Parathyroid adenoma (tissue), 2 donors: Measurements from ENCODE around the gene LLCFC1.
A peak's percentile ranks its signal among the peaks of the same experiment; 100 is the strongest.

ENCODE experiments used
- H2AFZ ChIP-seq: fragments of 300-600 bp; sonication (generic); one replicate; pipeline ENCODE4 v1.7.0; 2017; ENCODE audit warnings: antibody characterized with exemption, mild to moderate bottlenecking
- H3K27ac ChIP-seq: fragments of 300-600 bp; sonication (generic); one replicate; pipeline ENCODE4 v1.7.0; 2017
- H3K27me3 ChIP-seq: fragments of 300-600 bp; sonication (generic); one replicate; pipeline ENCODE4 v1.7.0; 2017; ENCODE audit warnings: low read length; ENCODE audit not compliant: control insufficient read depth, insufficient read depth
- H3K36me3 ChIP-seq: fragments of 300-600 bp; sonication (generic); one replicate; pipeline ENCODE4 v1.7.0; 2017; ENCODE audit warnings: low read length; ENCODE audit not compliant: control insufficient read depth, insufficient read depth
- H3K4me1 ChIP-seq: fragments of 300-600 bp; sonication (generic); one replicate; pipeline ENCODE4 v1.7.0; 2017; ENCODE audit warnings: control low read depth
- H3K4me2 ChIP-seq: fragments of 300-600 bp; sonication (generic); one replicate; pipeline ENCODE4 v1.7.0; 2017; ENCODE audit warnings: low read length
- H3K4me3 ChIP-seq: fragments of 300-600 bp; sonication (generic); one replicate; pipeline ENCODE4 v1.7.0; 2017; ENCODE audit warnings: low read depth, low read length
- H3K79me2 ChIP-seq: fragments of 300-600 bp; sonication (generic); one replicate; pipeline ENCODE4 v1.7.0; 2017; ENCODE audit warnings: control low read depth
- H3K9ac ChIP-seq: fragments of 300-600 bp; sonication (generic); one replicate; pipeline ENCODE4 v1.7.0; 2017; ENCODE audit warnings: mild to moderate bottlenecking
- H3K9me3 ChIP-seq: fragments of 300-600 bp; sonication (generic); one replicate; pipeline ENCODE4 v1.7.0; 2017; ENCODE audit warnings: low read length; ENCODE audit not compliant: control insufficient read depth
- TF ChIP-seq, protein P1 (sequence below): fragments of 300-600 bp; sonication (generic); IDR thresholded peaks from one replicate; pipeline ENCODE4 v1.7.0; 2017; ENCODE audit warnings: antibody characterized with exemption, mild to moderate bottlenecking
- donor health status: primary hyperparathyroidism.

Gene LLCFC1

DNA sequence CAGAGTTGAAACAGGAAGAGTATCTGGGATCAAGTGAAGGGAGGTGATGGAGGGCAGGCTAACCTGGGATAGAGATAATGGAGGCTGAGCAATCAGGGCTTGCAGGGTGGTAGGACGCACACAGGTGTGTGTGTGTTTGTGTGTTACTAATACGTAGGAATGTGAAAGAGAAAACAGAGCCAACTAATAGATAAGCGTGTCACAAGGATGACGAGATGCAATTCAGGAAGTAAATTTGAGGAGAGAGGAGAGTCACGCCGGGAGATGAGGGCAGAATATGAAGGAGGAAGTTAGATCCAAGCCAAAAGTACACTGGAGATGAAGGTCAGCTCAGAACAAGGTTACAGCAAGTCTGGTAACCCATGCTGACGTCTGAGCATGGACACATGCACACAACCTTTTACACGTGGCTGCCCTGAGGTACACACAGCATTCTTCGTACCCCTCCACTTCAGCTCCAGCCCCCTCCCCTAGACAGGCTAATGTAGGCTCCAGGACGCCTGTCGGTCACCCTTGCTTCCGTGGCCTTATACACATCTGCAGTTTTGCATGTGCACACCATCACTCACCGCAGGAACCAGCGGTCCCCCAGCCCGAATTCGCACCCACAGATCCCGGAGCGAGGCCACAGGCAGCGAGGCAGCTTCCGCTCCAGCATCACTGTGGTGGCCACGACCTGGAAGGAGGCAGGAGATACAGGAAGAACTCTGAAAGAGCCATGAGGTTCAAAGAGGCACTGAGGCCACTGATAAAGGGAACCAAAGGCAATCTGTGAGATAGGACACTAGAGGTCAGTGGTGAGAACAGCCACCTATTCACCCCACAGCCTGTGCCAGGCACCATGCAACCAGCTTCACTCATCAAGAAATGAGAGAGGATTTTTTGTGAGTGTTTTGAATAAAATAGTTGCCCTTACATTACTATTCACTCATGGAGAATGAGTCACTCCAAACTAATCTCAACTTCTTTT, 30.1 kb upstream of the LLCFC1 start:
- H3K4me3 ChIP-seq, result no peak overlapping the region
- no peaks in the 10 kb centered on the region for H3K79me2 ChIP-seq
- no peaks in the 10 kb centered on the region for H3K4me1 ChIP-seq
- no peak overlapping the region for H2AFZ ChIP-seq
- no peak overlapping the region for H3K27ac ChIP-seq
- no peaks in the 10 kb centered on the region for H3K27me3 ChIP-seq
- H3K36me3 ChIP-seq, result no peaks in the 10 kb centered on the region
- H3K9ac ChIP-seq, result no peak overlapping the region
- TF ChIP-seq, protein P1, sequence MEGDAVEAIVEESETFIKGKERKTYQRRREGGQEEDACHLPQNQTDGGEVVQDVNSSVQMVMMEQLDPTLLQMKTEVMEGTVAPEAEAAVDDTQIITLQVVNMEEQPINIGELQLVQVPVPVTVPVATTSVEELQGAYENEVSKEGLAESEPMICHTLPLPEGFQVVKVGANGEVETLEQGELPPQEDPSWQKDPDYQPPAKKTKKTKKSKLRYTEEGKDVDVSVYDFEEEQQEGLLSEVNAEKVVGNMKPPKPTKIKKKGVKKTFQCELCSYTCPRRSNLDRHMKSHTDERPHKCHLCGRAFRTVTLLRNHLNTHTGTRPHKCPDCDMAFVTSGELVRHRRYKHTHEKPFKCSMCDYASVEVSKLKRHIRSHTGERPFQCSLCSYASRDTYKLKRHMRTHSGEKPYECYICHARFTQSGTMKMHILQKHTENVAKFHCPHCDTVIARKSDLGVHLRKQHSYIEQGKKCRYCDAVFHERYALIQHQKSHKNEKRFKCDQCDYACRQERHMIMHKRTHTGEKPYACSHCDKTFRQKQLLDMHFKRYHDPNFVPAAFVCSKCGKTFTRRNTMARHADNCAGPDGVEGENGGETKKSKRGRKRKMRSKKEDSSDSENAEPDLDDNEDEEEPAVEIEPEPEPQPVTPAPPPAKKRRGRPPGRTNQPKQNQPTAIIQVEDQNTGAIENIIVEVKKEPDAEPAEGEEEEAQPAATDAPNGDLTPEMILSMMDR, result peak; percentile 58
- H3K9me3 ChIP-seq, result no peaks in the 10 kb centered on the region
- H3K4me2 ChIP-seq, result no peak overlapping the region

DNA sequence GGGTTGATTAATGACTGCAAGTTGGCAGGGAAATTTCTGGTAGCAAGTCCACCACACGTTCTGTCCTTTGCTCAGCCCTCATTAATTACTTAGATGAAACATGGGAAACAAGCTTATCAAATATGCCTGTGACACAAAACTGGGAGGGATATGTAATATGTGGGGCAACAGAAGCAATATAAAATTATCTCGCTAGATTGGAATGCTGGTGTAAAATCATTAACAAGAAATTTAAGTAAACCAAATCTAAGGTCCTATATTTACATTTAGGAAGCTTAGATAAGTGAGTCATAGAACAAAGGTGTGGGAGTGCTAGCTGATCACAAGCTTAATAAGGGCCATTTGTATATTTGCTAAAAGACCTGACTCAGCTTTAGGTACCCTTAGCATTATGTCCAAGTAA, 29.3 kb upstream of the LLCFC1 start:
- TF ChIP-seq, protein P1, result no peak
- no peak overlapping the region for H3K4me2 ChIP-seq
- no peak overlapping the region for H3K4me3 ChIP-seq
- H3K4me1 ChIP-seq, result no peaks in the 10 kb centered on the region
- no peaks in the 10 kb centered on the region for H3K9me3 ChIP-seq
- H3K36me3 ChIP-seq, result no peaks in the 10 kb centered on the region
- H3K79me2 ChIP-seq, result no peaks in the 10 kb centered on the region
- H2AFZ ChIP-seq, result no peak overlapping the region
- H3K27me3 ChIP-seq, result no peaks in the 10 kb centered on the region
- H3K27ac ChIP-seq, result no peak overlapping the region
- no peak overlapping the region for H3K9ac ChIP-seq

DNA sequence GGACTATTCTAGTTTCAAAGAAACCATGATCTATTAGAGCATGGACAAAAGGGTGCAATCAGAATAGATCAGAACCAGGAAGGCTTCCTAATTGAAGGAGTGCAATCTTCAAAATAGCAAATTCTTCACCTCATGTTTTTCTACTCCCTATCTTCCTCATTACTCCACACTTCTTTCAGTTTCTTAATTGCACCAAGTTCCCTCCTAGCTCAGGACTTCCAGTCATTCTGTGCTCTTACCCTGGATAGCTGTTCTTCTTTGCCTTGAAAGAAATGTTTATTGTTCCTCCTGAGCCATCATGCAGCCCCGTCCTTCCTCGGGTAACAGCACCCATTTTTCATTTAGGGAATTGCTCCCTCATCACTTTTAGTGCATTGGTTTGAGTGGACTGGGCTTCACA, 28.8 kb upstream of the LLCFC1 start:
- TF ChIP-seq, protein P1, result no peak
- H3K4me3 ChIP-seq, result no peak overlapping the region
- no peaks in the 10 kb centered on the region for H3K27me3 ChIP-seq
- no peaks in the 10 kb centered on the region for H3K36me3 ChIP-seq
- no peak overlapping the region for H3K27ac ChIP-seq
- no peak overlapping the region for H3K4me2 ChIP-seq
- H3K4me1 ChIP-seq, result no peaks in the 10 kb centered on the region
- H3K9ac ChIP-seq, result no peak overlapping the region
- no peak overlapping the region for H2AFZ ChIP-seq
- no peaks in the 10 kb centered on the region for H3K79me2 ChIP-seq
- no peaks in the 10 kb centered on the region for H3K9me3 ChIP-seq

DNA sequence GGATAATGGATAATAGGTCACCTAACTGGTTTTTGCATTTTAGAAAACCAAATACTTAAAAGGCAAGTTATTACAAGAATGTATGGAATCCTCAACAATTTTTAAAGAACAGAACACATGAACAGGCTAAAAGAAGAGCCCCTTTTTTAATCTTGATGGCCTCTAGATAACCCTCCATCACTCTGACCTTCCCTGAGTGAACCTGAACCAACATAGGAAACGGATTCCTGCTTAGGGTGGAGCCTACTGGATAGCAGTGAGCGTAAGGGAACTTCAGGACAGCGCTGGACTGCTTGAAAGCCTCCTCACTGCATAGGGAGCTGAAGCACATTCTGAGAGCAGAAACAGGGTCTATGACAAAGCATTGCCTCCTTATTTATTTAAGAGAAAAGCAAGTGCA, 26.2 kb upstream of the LLCFC1 start:
- no peak overlapping the region for H3K9ac ChIP-seq
- H2AFZ ChIP-seq, result no peak overlapping the region
- H3K4me2 ChIP-seq, result no peak overlapping the region
- no peaks in the 10 kb centered on the region for H3K9me3 ChIP-seq
- H3K4me1 ChIP-seq, result no peaks in the 10 kb centered on the region
- H3K27ac ChIP-seq, result no peak overlapping the region
- H3K79me2 ChIP-seq, result no peaks in the 10 kb centered on the region
- TF ChIP-seq, protein P1, result no peak
- no peak overlapping the region for H3K4me3 ChIP-seq
- H3K27me3 ChIP-seq, result no peaks in the 10 kb centered on the region
- H3K36me3 ChIP-seq, result no peaks in the 10 kb centered on the region

DNA sequence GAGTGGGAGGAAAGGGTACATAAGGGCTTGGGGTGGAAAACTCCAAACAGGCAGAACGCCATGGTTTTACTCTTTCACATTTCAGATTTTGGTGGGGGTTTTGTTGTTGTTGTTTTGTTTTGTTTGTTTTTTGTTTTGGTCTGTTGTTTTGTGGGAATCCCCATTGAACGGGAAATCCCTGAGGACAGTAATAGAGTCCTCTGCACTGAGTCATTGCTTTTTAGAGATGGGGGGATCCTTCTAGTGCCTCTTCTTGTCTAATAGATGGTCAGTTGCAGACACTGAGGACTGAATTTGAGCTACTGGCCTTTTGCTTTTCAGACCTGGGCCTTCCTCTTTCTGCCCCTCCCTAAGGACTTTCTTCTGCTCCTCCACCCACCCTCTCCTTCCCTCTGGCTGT, 25.7 kb upstream of the LLCFC1 start:
- Histone ChIP-seq H3K36me3 (no peaks in the 10 kb centered on the region), H3K79me2 (no peaks in the 10 kb centered on the region), H3K9ac (no peak overlapping the region), H3K4me1 (no peaks in the 10 kb centered on the region), H3K27ac (no peak overlapping the region), H3K9me3 (no peaks in the 10 kb centered on the region), H2AFZ (no peak overlapping the region), H3K27me3 (no peaks in the 10 kb centered on the region), H3K4me2 (no peak overlapping the region), H3K4me3 (no peak overlapping the region)
- TF ChIP-seq, protein P1, result no peak
